Measurements from ENCODE around the gene RIN1. TPM values are rescaled to one million over a fixed set of nuclear protein-coding genes. Genes with fewer than 3 reads are reported as not detected.
A peak's percentile ranks its signal among the peaks of the same experiment; 100 is the strongest.

The RIN1 gene
- total and polyA plus RNA-seq, 2 of the 13 experiments (the other 11 are each of a cell fraction or from before 2014, with no cell fraction given): 2.4 to 4.1 TPM

DNA sequence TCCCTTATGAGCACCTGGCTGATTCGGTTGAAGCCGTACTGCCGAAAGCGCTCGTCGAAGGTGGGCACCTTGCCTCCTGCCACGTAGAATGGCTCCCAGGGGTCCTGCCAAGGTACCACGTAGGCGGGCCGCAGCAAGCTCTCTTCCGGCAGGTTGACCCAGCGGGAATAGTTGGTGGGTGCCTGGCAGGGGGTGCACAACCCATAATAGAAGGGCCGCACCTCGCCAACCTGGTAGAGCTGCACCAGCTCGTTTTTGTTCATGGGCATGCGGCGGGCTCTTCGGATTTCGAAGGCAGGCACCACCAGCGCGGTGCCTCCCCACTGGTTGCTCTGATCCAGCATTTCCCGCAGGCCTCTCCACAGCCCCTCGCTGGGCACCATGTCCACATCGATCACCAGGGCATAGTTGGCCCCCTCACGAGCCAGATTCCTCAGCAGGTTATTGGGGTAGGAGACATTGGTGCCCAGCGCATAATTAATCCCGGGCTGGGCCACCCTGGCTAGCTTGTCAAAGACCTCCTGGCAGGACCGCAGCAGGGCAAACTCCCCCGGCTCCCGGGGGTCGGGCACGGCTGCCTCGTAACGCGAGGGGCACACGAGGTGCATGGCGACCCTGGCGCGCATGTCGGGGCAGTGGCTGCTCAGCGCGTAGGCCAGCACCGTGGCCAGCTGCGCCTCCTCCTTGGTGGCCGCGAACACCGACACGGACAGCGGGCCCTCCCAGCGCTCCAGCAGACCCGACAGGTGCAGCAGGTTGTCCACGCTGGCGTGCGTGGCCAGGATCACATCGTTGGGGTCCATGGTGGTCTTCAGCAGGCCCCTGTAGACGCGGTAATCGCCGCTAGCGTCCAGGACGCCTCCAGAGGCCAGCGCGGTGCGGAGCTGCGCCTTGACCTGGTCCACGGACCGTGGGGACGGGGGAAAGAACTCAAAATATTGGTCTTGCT is 10.5 kb upstream of the RIN1 start (continued):
- TF ChIP-seq ZNF10 (CRISPR knock-in tag; IDR thresholded peaks at IDR 0.05; ENCODE audit: borderline replicate concordance, low read depth) (no peak), ZNF556 (CRISPR knock-in tag; IDR thresholded peaks at IDR 0.05; ENCODE audit: borderline replicate concordance) (no peak), KDM4B (CRISPR knock-in tag; IDR thresholded peaks at IDR 0.05) (no peak), ZBTB37 (CRISPR knock-in tag; IDR thresholded peaks at IDR 0.05) (no peak), ZNF619 (CRISPR knock-in tag; IDR thresholded peaks at IDR 0.05) (no peak), NR3C1 (CRISPR knock-in tag; IDR thresholded peaks at IDR 0.05) (no peak), PCBP2 (optimal IDR thresholded peaks at IDR 0.05; ENCODE audit: low read depth, low read length, poor library complexity, severe bottlenecking) (no peak), ZSCAN31 (CRISPR knock-in tag; IDR thresholded peaks at IDR 0.05; ENCODE audit: low read depth) (peak; percentile 59; the same call in 1 of the 2 replicates), ZNF564 (CRISPR knock-in tag; IDR thresholded peaks at IDR 0.05) (peak; percentile 77; the same call in 1 of the 2 replicates), ZNF251 (CRISPR knock-in tag; IDR thresholded peaks at IDR 0.05) (no peak), PAX8 (CRISPR knock-in tag; IDR thresholded peaks at IDR 0.05; ENCODE audit: borderline replicate concordance) (no peak), ZFP36 (IDR thresholded peaks at IDR 0.05; ENCODE audit: borderline replicate concordance, low read depth, low read length, partially characterized antibody) (no peak), HNF4G (IDR thresholded peaks at IDR 0.05; ENCODE audit: borderline replicate concordance, low read depth, low read length) (no peak), HNF4G (CRISPR knock-in tag; IDR thresholded peaks at IDR 0.05; ENCODE audit: borderline replicate concordance, low read depth) (no peak), POLR2A (IDR thresholded peaks at IDR 0.05; ENCODE audit: insufficient read depth in 1 of 2, low read depth in 2 of 2, low read length in 2 of 2) (no peak), ZNF292 (CRISPR knock-in tag; IDR thresholded peaks at IDR 0.05; ENCODE audit: borderline replicate concordance, low read depth) (no peak), PRDM15 (CRISPR knock-in tag; IDR thresholded peaks at IDR 0.05) (no peak), NFYC (CRISPR knock-in tag; IDR thresholded peaks at IDR 0.05) (no peak)
- TF ChIP-seq, protein P1, sequence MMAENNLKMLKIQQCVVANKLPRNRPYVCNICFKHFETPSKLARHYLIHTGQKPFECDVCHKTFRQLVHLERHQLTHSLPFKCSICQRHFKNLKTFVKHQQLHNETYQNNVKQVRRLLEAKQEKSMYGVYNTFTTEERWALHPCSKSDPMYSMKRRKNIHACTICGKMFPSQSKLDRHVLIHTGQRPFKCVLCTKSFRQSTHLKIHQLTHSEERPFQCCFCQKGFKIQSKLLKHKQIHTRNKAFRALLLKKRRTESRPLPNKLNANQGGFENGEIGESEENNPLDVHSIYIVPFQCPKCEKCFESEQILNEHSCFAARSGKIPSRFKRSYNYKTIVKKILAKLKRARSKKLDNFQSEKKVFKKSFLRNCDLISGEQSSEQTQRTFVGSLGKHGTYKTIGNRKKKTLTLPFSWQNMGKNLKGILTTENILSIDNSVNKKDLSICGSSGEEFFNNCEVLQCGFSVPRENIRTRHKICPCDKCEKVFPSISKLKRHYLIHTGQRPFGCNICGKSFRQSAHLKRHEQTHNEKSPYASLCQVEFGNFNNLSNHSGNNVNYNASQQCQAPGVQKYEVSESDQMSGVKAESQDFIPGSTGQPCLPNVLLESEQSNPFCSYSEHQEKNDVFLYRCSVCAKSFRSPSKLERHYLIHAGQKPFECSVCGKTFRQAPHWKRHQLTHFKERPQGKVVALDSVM (CRISPR knock-in tag; IDR thresholded peaks at IDR 0.05): no peak
- TF ChIP-seq, protein P2, sequence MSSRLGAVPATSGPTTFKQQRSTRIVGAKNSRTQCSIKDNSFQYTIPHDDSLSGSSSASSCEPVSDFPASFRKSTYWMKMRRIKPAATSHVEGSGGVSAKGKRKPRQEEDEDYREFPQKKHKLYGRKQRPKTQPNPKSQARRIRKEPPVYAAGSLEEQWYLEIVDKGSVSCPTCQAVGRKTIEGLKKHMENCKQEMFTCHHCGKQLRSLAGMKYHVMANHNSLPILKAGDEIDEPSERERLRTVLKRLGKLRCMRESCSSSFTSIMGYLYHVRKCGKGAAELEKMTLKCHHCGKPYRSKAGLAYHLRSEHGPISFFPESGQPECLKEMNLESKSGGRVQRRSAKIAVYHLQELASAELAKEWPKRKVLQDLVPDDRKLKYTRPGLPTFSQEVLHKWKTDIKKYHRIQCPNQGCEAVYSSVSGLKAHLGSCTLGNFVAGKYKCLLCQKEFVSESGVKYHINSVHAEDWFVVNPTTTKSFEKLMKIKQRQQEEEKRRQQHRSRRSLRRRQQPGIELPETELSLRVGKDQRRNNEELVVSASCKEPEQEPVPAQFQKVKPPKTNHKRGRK (CRISPR knock-in tag; IDR thresholded peaks at IDR 0.05): no peak

All from HepG2 (cell line).